NCI-H2196 (cell line): ENCODE measurements around the gene DOCK1.
"Not testable (repeated sequence)": the region's sequence is repeated elsewhere in the genome, so short reads cannot be mapped to it uniquely, and the experiment has no call there.

Experiments
- DNase-seq: peaks from one replicate; lab custom pipeline; 2025; ENCODE audit not compliant: unreplicated experiment; lab: John Stamatoyannopoulos, UW

Gene DOCK1

DNA sequence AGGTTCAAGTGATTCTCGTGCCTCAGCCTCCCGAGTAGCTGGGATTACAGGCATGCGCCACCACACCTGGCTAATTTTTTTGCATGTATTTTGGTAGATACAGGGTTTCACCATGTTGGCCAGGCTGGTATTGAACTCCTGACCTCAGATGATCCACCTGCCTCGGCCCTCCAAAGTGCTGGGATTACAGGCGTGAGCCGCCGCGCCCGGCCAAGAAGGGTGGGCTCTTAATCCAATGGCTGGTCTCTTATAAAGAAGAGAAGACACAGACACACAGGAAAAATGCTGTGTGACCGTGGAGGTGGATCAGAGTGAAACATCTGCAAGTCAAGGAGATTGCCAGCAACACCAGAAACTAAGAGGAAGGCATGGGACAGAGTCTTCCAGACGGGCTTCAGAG is 394.0 kb downstream of the DOCK1 start:
- DNase-seq = not testable (repeated sequence)

DNA sequence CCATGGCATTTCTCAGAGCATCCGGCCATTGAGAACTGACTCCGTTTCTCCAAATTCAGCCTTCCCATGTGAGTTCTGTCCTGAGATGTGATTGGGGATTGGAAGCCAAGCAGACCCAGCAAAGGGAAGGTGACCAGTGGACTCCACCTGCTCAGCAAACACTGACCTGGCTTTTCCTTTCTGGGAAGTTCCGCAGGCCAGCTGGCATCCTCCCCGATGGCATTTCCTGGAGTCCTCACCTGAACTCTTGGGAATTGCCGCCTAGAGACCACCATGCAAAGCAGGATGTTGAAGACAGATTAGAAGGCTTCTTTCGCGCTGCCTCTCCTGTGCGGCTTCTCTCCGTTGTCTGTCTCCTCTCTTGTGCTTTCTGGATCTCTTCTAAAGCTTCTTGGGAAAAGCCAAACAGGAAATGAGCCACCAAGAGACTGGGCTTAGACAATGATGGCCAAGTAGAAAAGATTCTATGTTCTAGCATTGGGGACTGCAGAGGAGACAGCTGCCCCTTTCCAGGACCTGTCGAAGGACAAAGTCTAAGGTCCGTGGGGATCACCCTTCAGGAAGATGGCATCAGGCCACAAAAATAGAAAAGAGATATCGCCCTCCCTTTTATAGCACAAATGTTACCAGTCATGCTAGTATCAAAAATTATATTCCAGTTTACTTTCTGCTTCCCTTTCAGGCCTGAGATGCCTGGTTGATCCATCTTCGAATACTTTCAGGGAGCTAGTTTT is 394.9 kb downstream of the DOCK1 start:
- DNase-seq = no peak

DNA sequence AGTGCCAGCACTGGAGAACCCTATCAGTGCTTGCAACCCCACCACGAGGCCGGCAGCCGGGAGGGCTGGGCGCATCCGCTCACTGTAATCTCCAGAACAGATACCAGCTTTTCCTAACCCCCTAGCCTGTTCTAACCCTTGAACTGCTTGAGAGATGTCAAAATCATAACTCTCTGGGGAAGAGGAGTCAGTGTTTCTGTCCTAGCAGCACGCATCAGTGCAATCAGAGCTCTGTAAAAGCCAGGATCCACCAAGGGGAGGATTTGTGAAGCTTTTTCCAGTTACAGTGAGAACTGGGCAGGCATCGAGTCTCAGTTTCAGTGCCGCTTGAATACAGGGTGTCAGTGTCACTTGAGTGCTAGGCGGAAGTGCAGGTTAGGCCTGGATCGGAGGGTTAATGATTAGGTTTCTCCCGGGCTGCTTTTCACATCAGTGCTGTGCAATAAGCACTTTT is 395.7 kb downstream of the DOCK1 start:
- DNase-seq = no peak

DNA sequence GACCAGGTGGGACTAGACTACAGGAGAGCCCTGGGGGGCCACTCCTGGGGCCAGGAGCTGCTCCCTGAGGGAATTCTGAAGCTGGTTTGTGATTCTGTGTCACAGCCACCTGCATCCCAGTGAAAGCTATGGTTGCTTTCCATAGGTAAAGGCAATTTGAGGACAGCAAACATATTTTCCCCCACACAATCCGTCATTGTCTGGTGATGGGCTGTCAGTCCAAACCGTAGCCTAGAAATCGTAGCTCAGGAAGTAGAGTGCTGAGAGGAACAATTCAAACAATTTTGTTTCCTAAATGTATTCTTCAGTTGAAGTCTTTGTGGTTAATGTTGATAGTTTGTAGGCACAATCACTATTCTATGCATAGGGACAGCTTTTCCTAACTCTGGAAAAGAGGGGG is 397.1 kb downstream of the DOCK1 start:
- DNase-seq = no peak

DNA sequence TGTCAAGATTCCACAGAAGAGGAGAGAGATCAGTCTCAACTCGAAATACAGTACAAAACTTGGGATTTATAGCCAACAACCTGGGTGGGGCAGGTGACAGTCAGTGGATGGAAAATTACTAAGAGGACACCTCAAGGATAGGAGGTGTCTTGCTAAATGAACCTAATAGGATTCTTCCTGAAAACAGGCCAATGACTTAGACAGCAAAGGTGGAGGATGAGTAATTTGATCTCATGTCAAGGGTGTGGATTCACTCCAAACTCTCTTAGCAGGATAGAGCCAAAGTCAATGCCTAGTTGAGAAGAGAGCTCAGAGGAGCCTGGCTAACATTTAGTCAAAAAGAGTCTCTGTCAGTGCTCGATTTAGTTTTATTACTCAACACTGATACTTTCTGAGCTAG is 397.9 kb downstream of the DOCK1 start:
- no peak for DNase-seq

DNA sequence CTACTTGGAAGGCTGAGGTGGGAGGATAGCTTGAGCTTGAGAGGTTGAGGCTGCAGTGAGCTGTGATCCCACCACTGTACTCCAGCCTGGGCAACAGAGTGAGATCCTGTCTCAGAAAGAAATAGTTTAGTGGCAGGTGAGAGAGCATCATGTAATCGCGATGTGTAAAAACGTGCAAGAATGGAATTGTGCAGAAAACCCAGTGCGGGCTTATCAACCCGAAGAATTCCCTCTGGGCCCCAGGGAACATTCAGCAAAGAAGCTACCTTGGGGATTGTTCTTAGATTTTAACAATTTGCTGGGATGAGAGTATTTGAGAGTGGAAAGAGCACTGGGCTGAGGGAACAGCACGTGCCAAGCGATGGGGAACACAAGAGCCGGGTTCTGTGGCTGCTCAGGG is 398.5 kb downstream of the DOCK1 start:
- DNase-seq = no peak

DNA sequence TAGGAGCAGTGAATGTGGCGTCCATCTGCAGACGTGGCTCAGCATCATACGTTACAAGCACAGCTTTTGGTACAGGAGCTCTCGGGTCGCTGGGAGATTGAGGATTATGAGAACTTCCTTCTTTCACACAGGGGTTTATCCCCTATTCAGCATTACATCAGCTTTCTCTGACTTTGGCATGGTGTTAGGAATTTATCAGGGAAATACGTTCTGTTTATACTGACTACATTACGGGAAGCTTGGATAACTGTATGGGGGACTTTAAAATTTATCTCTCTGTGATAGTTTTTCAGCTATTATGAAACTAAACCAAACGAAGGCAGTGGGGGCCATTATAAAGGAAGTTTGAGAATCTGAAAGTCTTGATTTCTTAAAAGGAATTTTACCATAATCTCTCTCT is 401.3 kb downstream of the DOCK1 start:
- no peak for DNase-seq

DNA sequence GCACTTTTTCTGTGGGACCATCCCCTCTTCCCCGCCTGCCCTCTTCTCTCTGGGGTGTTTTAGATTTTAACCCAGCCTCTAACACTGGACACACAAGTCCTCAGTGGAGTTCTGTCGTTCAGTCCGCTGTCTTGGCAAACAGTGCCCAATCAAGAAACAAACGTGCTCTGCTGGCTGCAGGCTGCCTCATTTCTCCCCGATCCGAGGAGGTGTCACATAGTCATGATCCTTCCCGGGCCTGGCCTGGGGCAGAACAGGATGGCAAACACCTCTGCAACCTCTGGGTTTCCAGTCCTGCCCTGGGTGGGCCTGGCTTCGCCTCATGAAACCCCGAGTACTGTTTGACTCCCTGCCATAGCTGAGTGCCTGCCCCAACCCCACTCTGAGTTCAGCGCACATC is 402.1 kb downstream of the DOCK1 start:
- DNase-seq = no peak

DNA sequence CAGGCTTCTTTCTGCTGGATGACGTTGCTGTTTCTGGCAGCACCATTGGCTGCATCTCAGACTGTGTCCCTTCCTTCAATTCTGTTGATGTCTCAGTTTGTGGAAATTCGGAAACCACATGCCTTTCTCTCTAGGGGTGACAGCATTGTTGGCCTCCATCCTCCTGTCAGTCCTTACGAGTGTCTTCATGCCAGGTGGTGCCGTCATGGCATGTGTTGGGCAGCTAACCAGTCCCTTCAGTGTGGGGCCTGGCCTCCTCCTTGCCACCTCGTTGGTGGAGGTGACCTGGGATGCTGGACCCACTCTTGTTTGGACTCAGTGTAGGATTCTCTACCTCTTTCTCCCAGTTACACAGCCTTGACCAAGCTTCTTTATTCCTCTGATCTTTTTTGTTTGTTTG is 402.8 kb downstream of the DOCK1 start:
- no peak for DNase-seq

DNA sequence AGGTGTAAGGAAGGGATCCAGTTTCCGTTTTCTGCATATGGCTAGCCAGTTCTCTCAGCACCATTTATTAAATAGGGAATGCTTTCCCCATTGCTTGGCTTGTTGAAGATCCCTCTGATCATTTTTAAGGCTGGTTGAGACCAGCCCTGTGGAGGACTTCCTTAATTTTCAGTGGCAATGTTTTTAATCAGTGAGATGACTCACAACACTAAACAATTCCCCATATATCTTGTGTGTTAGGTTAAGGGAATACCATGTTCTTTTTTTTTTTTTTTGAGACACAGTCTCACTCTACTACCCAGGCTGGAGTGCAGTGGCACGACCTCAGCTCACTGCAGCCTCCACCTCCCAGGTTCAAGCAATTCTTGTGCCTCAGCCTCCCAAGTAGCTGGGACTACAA is 404.4 kb downstream of the DOCK1 start:
- not testable (repeated sequence) for DNase-seq

DNA sequence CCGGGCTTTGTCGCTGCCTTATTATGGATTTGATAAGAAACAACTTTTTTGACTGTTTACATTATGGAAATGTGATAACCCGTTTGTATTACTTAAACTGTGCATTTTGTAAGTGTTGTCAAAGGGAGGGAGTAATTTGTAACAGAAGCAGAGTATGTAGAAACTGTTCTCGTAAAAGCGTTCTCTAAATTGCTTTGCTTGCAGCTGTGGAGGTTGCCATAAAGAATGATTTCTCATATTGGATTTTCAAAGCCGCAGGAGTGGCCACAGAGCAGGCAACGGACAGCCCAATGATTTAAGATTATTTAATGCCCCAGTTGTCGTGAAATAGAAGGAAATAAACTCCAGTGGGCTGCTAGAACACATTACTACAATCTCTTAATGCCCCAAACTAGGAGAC is 405.2 kb downstream of the DOCK1 start:
- no peak for DNase-seq

DNA sequence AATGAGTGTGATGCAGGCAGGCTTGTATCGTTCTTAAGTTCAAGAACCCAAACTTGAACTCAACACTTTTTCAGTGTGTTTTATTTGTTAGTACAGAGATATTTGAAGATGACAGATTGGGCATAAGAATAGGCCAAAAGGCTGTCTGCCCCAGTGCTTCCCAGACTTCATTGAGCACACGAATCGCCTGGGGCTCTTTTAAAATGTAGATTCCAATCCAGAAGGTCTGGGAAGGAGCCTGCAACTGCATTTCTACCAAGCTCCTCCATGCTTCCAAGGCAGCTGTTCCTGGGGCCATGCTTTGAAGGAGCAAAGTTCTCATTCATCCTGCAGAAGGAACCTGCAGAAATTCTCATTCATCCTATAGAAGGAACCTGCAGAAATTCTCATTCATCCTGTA is 405.7 kb downstream of the DOCK1 start:
- DNase-seq = no peak

DNA sequence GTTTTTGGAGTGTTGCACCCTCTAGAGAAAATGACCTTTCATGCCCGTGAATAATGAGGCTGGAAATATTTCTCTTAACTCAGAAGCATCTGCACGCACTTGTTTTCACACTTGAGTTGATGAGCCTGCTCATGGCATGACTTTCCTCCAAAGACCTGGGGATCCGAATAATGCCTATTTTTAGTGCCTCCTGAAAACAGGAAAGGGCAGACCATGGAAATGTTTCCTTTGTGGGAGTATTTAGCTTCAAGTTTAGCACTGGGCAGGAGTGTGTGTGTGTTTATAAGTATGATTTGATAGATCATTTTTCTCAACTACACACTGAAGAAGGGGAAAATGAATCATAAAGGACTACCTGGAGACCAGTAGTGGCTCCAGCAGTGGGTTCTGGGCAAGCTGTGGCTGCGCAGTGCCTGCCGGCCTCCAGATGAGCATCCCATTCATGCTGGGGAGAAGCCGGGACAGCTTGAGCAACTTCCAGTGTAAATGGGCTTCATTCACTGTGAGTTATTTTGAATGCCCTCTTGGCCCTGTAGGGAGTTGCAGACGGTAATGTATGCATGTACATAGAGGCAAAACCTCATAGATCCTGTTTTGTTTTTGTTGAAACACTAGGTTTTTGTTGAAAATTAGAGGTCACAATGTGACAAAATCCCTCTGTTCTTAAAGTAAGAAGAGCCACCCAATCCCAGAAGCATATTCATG is 408.9 kb downstream of the DOCK1 start:
- DNase-seq = no peak

DNA sequence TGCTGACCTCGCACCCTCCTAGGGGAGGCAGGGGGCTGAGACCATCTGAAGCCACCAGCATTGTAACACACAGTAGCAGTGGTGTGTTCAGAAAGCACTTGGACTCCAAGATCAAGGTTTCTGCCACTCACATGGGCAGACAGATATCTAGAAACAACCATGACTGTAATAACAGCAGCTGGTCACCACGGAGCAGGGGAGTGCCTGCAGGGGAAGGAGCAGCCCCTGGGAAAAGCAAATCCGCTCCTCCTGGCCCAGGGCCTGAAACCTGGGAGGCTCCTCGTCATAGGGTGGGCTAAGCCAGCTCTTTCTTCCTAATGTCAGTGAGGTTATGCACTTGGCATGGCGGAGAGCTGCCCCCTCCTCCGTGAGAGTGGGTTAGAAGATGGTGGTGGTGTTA is 409.6 kb downstream of the DOCK1 start:
- DNase-seq = no peak

DNA sequence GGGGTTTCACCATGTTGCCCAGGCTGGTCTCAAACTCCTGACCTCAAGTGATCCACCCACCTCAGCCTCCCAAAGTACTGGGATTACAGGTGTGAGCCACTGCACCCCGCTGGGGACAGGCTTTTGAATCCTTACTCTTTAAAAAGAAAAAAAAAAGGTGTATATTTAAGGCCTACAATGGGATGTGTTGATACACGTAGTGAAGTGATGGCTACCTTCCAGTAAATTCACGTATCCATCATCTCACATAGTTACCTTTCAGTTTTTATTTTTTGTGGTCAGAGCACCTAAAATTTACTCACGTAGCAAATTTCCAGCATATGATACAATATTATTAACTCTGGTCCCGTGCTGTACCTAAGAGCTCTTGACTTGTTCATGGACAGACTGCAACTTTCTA is 410.7 kb downstream of the DOCK1 start:
- DNase-seq = no peak

DNA sequence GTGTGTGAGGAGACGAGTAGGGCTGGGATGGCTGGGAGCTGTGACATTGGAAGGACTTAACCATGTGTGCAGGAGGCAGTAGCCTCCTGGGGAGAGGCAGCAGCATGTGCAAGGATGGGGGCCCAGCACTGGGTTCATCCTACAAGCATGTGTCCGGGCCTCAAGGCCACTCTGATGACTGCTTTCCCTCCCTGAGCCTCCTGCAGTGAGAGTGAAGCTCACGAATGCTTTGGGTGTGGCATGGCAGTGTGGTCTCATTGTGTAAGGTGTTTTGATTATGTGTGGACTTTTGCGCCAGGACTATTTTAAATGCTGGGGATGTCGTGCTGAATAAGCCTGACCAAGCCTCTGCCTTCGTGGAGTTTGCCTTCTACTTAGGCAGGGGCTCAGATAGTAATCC is 413.2 kb downstream of the DOCK1 start:
- no peak for DNase-seq

DNA sequence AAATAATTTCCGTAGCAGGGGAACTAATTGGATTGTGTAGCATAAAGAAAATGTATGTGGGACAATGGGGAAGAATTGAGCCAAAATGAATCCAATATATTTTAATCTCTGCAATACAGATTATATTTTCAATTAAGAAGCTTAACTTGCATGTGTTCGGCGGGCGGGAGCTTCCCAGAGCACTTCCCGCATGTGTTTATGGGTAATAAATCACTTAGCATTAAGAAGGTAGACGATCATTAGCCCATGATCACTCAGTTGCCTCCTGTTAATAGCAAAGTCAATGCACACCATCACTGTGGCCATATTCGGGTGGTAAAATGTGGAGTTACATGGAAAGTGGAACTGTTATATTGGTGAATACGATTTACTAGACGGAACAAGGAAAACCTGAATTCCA is 414.0 kb downstream of the DOCK1 start:
- no peak for DNase-seq

DNA sequence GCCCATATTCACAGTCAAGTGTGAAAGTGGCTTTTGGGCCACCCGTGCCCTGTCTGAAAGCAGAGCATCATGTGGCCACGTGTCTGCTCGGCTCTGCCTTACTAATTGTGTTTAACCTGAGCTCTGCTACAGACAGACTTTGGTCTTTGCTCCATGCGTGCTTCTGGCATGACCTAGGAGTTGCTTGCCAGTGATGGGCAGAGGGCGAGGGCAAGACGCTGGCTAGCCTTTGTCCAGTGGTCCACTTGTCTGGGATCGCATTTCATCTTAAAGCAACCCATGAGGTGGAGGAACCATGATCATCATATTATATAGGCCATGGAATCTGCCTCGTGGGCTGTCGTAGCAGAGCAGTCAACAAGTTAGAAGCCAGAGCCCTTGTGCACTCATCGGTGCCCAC is 414.5 kb downstream of the DOCK1 start:
- DNase-seq = no peak

DNA sequence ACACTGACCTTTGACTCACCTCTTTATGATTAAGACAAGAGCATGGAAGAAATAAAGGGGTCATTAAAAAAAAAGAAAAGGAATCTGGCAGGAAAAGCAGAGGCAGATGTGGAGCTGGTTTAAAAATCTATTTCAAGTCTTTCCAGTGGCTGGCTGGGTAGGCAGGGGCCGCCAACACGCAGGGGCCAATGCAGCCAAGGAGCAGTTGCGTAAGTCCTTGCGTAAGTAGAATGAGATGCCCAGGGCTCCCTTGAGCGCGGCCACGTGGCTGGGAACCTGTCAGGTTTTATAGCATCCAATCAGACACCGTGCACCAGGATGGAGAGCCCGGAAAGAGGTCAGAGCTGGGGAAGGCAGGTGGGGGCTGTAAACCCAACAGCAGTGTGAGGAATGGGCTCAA is 414.9 kb downstream of the DOCK1 start:
- DNase-seq = no peak

DNA sequence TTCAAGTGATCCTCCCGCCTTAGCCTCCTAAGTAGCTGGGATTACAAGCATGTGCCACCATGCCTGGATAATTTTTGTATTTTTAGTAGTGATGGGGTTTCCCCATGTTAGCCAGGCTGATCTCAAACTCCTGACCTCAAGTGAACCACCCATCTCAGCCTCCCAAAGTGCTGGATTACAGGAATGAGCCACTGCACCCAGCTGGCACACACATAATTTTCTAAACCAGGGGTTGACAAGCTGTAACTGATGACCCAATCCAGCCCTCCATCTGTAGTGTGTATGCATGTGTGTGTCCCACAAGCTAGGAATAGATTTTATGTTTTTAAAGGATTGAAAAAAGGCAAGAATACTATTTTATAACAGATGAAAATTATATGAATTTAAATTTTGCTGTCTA is 417.1 kb downstream of the DOCK1 start:
- no peak for DNase-seq

DNA sequence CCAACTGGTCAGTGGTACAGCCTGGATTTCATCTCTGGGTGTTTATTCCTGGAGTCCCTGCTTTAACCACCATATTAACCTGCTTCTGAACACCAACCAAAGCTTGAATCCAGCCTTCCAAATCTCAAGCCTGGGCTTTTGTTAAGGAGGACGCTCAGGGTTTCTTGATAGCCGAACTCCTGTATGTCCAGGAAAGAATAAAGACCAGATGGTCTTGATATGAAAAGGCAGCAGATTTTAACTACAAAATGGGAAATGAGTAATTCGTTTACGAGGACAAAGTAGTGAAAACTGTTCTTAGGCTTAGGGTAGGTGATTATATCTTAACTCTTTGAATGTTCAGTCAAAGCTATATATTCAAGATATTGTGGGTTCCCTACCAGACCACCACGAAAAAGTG is 420.3 kb downstream of the DOCK1 start:
- no peak for DNase-seq

DNA sequence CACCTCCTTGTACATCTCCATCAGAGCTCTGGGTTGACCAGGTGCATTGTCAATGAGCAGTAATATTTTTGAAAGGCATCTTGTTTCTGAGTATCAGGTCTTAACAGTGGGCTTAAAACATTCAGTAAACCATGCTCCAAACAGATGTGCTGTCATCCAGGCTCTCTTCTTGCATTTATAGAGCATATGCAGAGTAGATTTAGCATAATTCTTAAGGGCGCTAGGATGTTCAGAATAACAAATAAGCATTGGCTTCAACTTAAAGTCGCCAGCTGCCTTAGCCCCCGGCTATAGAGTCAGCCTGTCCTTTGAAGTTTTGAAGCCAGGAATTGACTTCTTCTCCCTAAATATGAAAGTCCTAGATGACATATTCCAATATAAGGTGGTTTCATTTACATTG is 421.7 kb downstream of the DOCK1 start:
- DNase-seq = no peak

DNA sequence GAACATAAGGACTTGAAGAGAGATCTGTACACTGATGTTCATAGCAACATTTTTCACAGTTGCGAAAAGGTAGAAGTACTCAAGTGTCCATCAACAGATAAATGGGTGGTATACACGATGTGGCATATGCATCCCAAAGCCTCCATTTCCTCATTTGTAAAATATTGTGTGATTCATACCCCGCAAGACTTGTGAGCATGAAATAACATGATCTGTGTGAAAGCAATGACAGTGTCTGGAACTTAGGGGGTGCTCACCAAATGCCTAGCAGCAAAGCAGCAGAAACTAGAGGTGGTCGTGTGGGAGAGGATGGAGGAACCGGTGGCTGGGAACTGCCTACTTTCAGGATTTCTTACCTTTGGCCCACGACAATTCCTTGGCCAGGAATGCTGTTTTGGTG is 426.5 kb downstream of the DOCK1 start:
- no peak for DNase-seq
